ENCODE measurements around the gene C1QTNF8. TPM values are rescaled to one million over a fixed set of nuclear protein-coding genes. Genes with fewer than 3 reads are reported as not detected.

The C1QTNF8 gene
- total RNA-seq, 1 donor from 2014 or later = not detected

DNA sequence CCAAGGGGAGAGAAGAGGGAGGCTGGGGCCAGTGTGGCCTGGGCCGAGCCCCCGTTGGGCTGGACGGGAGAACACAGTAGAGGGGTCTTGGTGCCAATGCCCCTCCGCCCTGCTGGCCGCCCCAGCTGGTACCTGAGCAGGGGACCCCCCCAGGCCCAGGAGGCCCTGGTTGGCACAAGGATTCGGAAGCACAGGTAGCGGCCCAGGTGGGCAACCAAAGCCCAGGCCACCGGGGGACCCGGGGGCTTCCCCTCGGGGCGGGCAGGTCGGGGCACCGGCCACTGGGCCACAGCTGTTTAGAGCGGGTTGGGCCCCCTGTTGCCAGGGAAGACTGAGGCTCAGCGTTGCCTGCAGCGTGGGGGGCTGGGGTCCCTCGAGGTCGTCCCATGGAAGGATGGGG lies 28.2 kb upstream of the C1QTNF8 start:
- Mint-ChIP-seq H3K9me3 (no peaks in the 10 kb centered on the region), H3K27me3 (ENCODE audit: insufficient read depth, low read depth) (peaks cover 4% of the 10 kb centered on the region), H3K4me1 (peaks cover 9% of the 10 kb centered on the region), H3K27ac (no peak overlapping the region), H3K36me3 (no peaks in the 10 kb centered on the region), H3K4me3 (no peak overlapping the region)
- H3F3A ChIP-seq (ENCODE audit: low read depth) = no peaks in the 10 kb centered on the region
- no peak overlapping the region for H3K4me3 ChIP-seq
- no peaks in the 10 kb centered on the region for H3K27me3 ChIP-seq
- H3K4me2 ChIP-seq = no peak overlapping the region
- H3K36me3 ChIP-seq = no peaks in the 10 kb centered on the region
- H4K20me1 ChIP-seq (ENCODE audit: low read depth) = no peaks in the 10 kb centered on the region
- no peak overlapping the region for H2AFZ ChIP-seq (replicated peaks)
- no peaks in the 10 kb centered on the region for H3K79me2 ChIP-seq (ENCODE audit: low read depth)
- peaks cover 24% of the 10 kb centered on the region for H3K4me1 ChIP-seq
- no peak for DNase-seq (ENCODE audit: low spot score)
- no peaks in the 10 kb centered on the region for H3K9me3 ChIP-seq (ENCODE audit: low read depth)
- H3K27ac ChIP-seq = no peak overlapping the region
- TF ChIP-seq, protein P1, sequence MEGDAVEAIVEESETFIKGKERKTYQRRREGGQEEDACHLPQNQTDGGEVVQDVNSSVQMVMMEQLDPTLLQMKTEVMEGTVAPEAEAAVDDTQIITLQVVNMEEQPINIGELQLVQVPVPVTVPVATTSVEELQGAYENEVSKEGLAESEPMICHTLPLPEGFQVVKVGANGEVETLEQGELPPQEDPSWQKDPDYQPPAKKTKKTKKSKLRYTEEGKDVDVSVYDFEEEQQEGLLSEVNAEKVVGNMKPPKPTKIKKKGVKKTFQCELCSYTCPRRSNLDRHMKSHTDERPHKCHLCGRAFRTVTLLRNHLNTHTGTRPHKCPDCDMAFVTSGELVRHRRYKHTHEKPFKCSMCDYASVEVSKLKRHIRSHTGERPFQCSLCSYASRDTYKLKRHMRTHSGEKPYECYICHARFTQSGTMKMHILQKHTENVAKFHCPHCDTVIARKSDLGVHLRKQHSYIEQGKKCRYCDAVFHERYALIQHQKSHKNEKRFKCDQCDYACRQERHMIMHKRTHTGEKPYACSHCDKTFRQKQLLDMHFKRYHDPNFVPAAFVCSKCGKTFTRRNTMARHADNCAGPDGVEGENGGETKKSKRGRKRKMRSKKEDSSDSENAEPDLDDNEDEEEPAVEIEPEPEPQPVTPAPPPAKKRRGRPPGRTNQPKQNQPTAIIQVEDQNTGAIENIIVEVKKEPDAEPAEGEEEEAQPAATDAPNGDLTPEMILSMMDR (IDR thresholded peaks at IDR 0.05) = no peak
- TF ChIP-seq EZH2phosphoT487 (IDR thresholded peaks at IDR 0.05) = no peak
- TF ChIP-seq EZH2 (IDR thresholded peaks at IDR 0.05) = no peak
- no peak overlapping the region for H3K9ac ChIP-seq

DNA sequence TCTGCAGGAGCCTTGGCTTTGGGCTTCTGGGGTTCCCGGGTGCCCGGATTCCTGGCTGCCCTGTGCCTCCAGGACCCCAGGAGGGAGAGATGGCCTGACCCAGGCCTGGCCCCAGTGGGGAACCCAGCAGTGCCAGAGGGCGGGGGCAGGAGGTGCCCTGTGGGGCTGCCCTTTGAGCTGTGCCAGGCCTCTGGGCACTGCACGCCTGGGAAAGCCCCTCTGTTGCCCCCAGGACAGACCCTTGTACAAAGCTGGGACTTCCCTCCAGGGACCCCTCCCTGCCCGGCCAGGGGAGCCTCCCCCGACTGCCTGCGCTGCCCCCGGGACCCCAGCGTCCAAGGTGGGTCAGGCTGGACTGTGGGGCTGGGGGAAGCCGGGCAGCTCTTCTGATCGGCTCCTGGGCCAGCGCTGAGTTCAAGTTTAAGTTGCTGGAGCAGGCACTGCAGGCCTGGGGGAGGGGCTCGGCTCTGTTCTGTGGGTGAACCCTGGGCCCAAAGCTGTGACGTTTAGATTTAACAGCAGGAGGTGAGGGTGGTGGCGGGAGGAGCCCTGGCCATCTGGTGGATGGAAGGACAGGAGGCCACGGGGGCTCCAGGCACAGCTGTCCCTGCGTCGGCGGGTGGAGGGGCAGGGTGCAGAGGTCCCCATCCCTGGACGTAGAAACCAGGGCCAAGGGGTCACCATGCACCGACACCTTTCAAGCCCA lies 27.6 kb upstream of the C1QTNF8 start:
- no peak overlapping the region for H3K27ac ChIP-seq
- peaks cover 4% of the 10 kb centered on the region for H3K27me3 Mint-ChIP-seq (ENCODE audit: insufficient read depth, low read depth)
- TF ChIP-seq, protein P1 (IDR thresholded peaks at IDR 0.05) = no peak
- TF ChIP-seq EZH2phosphoT487 (IDR thresholded peaks at IDR 0.05) (no peak), EZH2 (IDR thresholded peaks at IDR 0.05) (no peak)
- no peak overlapping the region for H2AFZ ChIP-seq (replicated peaks)
- H3K4me3 ChIP-seq = no peak overlapping the region
- H3K27me3 ChIP-seq = no peaks in the 10 kb centered on the region
- H3K9me3 ChIP-seq (ENCODE audit: low read depth) = no peaks in the 10 kb centered on the region
- H4K20me1 ChIP-seq (ENCODE audit: low read depth) = no peaks in the 10 kb centered on the region
- H3K36me3 Mint-ChIP-seq = no peaks in the 10 kb centered on the region
- no peak overlapping the region for H3K9ac ChIP-seq
- no peaks in the 10 kb centered on the region for H3K36me3 ChIP-seq
- H3K4me1 ChIP-seq = peaks cover 24% of the 10 kb centered on the region
- no peaks in the 10 kb centered on the region for H3F3A ChIP-seq (ENCODE audit: low read depth)
- H3K4me3 Mint-ChIP-seq = no peak overlapping the region
- DNase-seq (ENCODE audit: low spot score) = no peak
- no peaks in the 10 kb centered on the region for H3K79me2 ChIP-seq (ENCODE audit: low read depth)
- no peak overlapping the region for H3K4me2 ChIP-seq
- H3K4me1 Mint-ChIP-seq = peaks cover 9% of the 10 kb centered on the region
- no peaks in the 10 kb centered on the region for H3K9me3 Mint-ChIP-seq
- no peak overlapping the region for H3K27ac Mint-ChIP-seq

DNA sequence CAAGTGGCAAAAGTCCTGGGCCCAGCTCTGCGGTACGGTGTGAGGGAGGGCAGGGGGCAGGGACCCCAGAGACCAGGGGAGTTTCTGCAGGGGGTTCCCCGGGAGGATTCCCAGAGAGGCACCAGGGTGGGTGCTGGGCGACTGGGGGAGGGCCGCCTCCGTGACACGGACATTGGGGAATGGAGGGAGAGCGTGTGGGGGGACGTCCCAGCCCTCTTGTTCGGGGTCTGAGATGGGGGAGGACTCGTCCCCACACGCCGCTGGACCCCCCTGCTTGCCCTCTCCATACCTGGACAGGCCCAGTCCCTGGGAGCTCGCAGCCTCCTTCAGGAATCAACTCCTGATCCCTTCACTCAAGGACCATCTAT lies 26.3 kb upstream of the C1QTNF8 start:
- Histone ChIP-seq H3K9me3 (ENCODE audit: low read depth) (no peaks in the 10 kb centered on the region), H3K4me2 (no peak overlapping the region), H3K79me2 (ENCODE audit: low read depth) (no peaks in the 10 kb centered on the region), H3K9ac (no peak overlapping the region), H3K36me3 (no peaks in the 10 kb centered on the region), H3K4me3 (no peak overlapping the region), H3K4me1 (peaks cover 24% of the 10 kb centered on the region), H3K27ac (no peak overlapping the region), H4K20me1 (ENCODE audit: low read depth) (no peaks in the 10 kb centered on the region), H2AFZ (replicated peaks) (no peak overlapping the region), H3F3A (ENCODE audit: low read depth) (no peaks in the 10 kb centered on the region), H3K27me3 (no peaks in the 10 kb centered on the region)
- peak overlapping the region; percentile 63 for H3K27ac Mint-ChIP-seq
- no peak for DNase-seq (ENCODE audit: low spot score)
- peaks cover 9% of the 10 kb centered on the region for H3K4me1 Mint-ChIP-seq
- H3K36me3 Mint-ChIP-seq = no peaks in the 10 kb centered on the region
- peaks cover 2% of the 10 kb centered on the region for H3K27me3 Mint-ChIP-seq (ENCODE audit: insufficient read depth, low read depth)
- H3K9me3 Mint-ChIP-seq = no peaks in the 10 kb centered on the region
- H3K4me3 Mint-ChIP-seq = no peak overlapping the region
- TF ChIP-seq EZH2phosphoT487 (IDR thresholded peaks at IDR 0.05) = no peak

DNA sequence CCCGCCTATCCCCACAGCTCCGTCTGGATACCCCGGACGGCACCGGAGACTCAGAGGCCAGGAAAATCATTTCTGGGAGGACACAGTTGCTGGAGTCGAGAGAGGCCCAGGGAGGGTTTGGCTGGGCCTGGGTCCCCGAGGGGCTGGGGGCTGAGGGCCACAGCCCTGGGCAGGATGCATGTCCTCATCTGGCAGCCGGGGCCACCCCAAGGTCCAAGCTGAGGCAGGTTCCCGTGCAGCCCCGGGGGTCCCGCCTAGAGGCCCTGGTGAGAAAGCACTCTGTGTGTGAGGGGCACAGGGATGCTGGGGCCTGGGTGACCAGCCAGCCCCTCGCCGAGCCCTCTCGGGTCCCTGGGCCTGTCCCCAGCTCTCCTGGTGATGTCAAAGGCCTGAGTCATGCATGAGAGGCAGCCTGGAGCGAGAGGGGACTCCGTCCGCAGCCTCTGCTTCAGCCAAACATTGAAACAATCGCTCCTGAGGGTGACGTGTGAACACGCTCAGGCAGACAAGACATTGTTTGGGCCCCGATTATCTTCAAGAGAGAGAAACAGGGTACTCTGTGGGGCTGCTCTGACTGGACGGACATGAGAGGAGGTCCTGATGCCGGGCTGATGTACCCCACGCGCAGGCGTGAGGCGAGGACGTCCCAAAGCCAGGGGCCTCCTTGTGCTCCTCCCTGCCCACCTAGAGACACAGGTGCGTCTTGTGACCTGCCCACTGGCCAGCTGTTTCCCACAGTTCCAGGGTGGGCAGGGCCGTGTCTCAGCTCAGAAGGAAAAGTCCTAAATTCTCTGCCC lies 25.8 kb upstream of the C1QTNF8 start:
- Mint-ChIP-seq H3K36me3 (no peaks in the 10 kb centered on the region), H3K27me3 (ENCODE audit: insufficient read depth, low read depth) (peaks cover 2% of the 10 kb centered on the region), H3K4me3 (no peak overlapping the region), H3K27ac (peak overlapping the region; percentile 63), H3K4me1 (peaks cover 9% of the 10 kb centered on the region), H3K9me3 (no peaks in the 10 kb centered on the region)
- Histone ChIP-seq H3K4me3 (no peak overlapping the region), H3K36me3 (no peaks in the 10 kb centered on the region), H4K20me1 (ENCODE audit: low read depth) (no peaks in the 10 kb centered on the region), H3K79me2 (ENCODE audit: low read depth) (no peaks in the 10 kb centered on the region), H3K4me1 (peaks cover 24% of the 10 kb centered on the region), H3K9me3 (ENCODE audit: low read depth) (no peaks in the 10 kb centered on the region), H3K27me3 (no peaks in the 10 kb centered on the region), H3K4me2 (no peak overlapping the region), H3K9ac (no peak overlapping the region), H2AFZ (replicated peaks) (no peak overlapping the region), H3F3A (ENCODE audit: low read depth) (no peaks in the 10 kb centered on the region), H3K27ac (no peak overlapping the region)
- no peak for TF ChIP-seq EZH2 (IDR thresholded peaks at IDR 0.05)
- no peak for TF ChIP-seq EZH2phosphoT487 (IDR thresholded peaks at IDR 0.05)
- TF ChIP-seq, protein P1 (IDR thresholded peaks at IDR 0.05) = no peak
- no peak for DNase-seq (ENCODE audit: low spot score)

Data from neural progenitor cell (in vitro differentiated cells).